ENCODE results near the gene SPECC1L.

- TF ChIP-seq CTCF (IDR thresholded peaks at IDR 0.05) (no peak), EP300 (IDR thresholded peaks at IDR 0.05) (no peak)
These were observed 64.9 kb downstream of the SPECC1L start for GRCh38 chr22:24335496-24335895.

All from tibial nerve (tissue), 4 donors.